ENCODE data around the gene GALT. TPM values are rescaled to one million over a fixed set of nuclear protein-coding genes. Genes with fewer than 3 reads are reported as not detected.

GALT gene
- total and polyA plus RNA-seq, 2 of the 13 experiments (the other 11 are each of a cell fraction or from before 2014, with no cell fraction given) = 40.4 to 46.3 TPM

DNA sequence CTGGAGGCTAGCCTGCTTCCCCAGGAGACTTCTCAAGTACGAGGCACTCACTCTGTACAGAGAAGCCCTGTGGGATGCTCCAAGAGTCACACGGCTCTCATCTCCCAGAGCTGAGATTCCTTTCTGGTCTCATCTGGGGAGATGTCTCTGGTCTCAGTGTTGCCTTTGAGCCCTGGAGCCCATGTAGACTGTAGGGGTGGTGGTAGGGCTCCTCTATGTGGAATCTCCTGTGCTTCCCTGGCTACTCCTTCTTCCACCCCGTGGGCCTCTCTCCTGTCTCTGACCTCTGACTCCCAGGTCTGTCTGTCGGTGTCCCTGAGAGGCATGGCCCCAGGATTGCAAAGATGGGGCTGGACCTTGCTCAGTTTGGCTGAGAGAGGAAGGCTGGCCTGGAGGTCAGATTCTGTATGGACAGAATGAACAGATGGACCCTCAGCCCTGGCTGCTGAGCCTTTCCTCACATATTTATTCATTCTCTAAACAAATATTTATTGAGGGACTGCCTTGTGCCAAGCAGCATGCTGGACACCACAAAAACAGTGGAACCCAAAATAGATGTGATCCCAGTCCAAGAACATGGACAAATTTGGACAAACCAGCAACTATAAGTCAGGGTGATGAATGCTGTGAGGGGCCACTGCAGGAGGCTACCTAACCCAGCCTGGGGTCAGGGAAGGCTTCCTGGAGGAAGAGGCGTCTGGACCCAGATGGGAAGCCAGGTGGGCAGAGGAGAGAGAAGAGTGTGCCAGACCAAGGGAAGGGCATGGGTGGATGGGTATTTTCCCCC is 42.0 kb downstream of the GALT start (continued):
- TF ChIP-seq, protein P1, sequence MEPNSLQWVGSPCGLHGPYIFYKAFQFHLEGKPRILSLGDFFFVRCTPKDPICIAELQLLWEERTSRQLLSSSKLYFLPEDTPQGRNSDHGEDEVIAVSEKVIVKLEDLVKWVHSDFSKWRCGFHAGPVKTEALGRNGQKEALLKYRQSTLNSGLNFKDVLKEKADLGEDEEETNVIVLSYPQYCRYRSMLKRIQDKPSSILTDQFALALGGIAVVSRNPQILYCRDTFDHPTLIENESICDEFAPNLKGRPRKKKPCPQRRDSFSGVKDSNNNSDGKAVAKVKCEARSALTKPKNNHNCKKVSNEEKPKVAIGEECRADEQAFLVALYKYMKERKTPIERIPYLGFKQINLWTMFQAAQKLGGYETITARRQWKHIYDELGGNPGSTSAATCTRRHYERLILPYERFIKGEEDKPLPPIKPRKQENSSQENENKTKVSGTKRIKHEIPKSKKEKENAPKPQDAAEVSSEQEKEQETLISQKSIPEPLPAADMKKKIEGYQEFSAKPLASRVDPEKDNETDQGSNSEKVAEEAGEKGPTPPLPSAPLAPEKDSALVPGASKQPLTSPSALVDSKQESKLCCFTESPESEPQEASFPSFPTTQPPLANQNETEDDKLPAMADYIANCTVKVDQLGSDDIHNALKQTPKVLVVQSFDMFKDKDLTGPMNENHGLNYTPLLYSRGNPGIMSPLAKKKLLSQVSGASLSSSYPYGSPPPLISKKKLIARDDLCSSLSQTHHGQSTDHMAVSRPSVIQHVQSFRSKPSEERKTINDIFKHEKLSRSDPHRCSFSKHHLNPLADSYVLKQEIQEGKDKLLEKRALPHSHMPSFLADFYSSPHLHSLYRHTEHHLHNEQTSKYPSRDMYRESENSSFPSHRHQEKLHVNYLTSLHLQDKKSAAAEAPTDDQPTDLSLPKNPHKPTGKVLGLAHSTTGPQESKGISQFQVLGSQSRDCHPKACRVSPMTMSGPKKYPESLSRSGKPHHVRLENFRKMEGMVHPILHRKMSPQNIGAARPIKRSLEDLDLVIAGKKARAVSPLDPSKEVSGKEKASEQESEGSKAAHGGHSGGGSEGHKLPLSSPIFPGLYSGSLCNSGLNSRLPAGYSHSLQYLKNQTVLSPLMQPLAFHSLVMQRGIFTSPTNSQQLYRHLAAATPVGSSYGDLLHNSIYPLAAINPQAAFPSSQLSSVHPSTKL (CRISPR knock-in tag; IDR thresholded peaks at IDR 0.05) = peak; percentile 81
- TF ChIP-seq KAT8 (CRISPR knock-in tag; IDR thresholded peaks at IDR 0.05) = peak; percentile 39; the same call in 1 of the 2 replicates
- TF ChIP-seq ZBTB21 (CRISPR knock-in tag; IDR thresholded peaks at IDR 0.05) = no peak
- TF ChIP-seq EZH2 (conservative IDR thresholded peaks at IDR 0.05; ENCODE audit: low read depth, low read length) = no peak
- peak; percentile 47 for TF ChIP-seq ZMYM4 (CRISPR knock-in tag; IDR thresholded peaks at IDR 0.05)
- TF ChIP-seq ZBTB7B (CRISPR knock-in tag; IDR thresholded peaks at IDR 0.05) = peak; percentile 48; the same call in 1 of the 2 replicates
- TF ChIP-seq ZNF678 (CRISPR knock-in tag; IDR thresholded peaks at IDR 0.05) = no peak
- no peak for TF ChIP-seq GABPA (IDR thresholded peaks at IDR 0.05; ENCODE audit: low read depth, low read length)
- peak; percentile 37; the same call in 1 of the 2 replicates for TF ChIP-seq GABPA (CRISPR knock-in tag; IDR thresholded peaks at IDR 0.05; ENCODE audit: low read depth)
- no peak for TF ChIP-seq ZNF468 (CRISPR knock-in tag; IDR thresholded peaks at IDR 0.05)
- TF ChIP-seq, protein P2, sequence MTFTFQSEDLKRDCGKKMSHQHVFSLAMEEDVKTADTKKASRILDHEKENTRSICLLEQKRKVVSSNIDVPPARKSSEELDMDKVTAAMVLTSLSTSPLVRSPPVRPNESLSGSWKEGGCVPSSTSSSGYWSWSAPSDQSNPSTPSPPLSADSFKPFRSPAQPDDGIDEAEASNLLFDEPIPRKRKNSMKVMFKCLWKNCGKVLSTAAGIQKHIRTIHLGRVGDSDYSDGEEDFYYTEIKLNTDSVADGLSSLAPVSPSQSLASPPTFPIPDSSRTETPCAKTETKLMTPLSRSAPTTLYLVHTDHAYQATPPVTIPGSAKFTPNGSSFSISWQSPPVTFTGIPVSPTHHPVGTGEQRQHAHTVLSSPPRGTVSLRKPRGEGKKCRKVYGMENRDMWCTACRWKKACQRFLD (CRISPR knock-in tag; IDR thresholded peaks at IDR 0.05; ENCODE audit: borderline replicate concordance) = no peak
- TF ChIP-seq BCL6 (CRISPR knock-in tag; IDR thresholded peaks at IDR 0.05) = peak; percentile 18; the same call in 1 of the 2 replicates
- no peak for TF ChIP-seq ZFAT (CRISPR knock-in tag; conservative IDR thresholded peaks at IDR 0.05)
- TF ChIP-seq, protein P3, sequence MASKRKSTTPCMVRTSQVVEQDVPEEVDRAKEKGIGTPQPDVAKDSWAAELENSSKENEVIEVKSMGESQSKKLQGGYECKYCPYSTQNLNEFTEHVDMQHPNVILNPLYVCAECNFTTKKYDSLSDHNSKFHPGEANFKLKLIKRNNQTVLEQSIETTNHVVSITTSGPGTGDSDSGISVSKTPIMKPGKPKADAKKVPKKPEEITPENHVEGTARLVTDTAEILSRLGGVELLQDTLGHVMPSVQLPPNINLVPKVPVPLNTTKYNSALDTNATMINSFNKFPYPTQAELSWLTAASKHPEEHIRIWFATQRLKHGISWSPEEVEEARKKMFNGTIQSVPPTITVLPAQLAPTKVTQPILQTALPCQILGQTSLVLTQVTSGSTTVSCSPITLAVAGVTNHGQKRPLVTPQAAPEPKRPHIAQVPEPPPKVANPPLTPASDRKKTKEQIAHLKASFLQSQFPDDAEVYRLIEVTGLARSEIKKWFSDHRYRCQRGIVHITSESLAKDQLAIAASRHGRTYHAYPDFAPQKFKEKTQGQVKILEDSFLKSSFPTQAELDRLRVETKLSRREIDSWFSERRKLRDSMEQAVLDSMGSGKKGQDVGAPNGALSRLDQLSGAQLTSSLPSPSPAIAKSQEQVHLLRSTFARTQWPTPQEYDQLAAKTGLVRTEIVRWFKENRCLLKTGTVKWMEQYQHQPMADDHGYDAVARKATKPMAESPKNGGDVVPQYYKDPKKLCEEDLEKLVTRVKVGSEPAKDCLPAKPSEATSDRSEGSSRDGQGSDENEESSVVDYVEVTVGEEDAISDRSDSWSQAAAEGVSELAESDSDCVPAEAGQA (IDR thresholded peaks at IDR 0.05; ENCODE audit: low read depth) = no peak
- TF ChIP-seq, protein P3 (CRISPR knock-in tag; IDR thresholded peaks at IDR 0.05; ENCODE audit: borderline replicate concordance) = no peak
- TF ChIP-seq ZC3H13 (CRISPR knock-in tag; IDR thresholded peaks at IDR 0.05) = no peak
- TF ChIP-seq ZNF564 (CRISPR knock-in tag; IDR thresholded peaks at IDR 0.05) = no peak
- TF ChIP-seq TARDBP (CRISPR knock-in tag; IDR thresholded peaks at IDR 0.05) = peak; percentile 55; the same call in 1 of the 2 replicates
- no peak for TF ChIP-seq ZNF326 (CRISPR knock-in tag; IDR thresholded peaks at IDR 0.05; ENCODE audit: borderline replicate concordance)

Measured in HepG2 (cell line).